GM23248 (cell line): ENCODE results near the gene FDX1. TPM values are rescaled to one million over a fixed set of nuclear protein-coding genes. Genes with fewer than 3 reads are reported as not detected.

ENCODE experiments used
- DNase-seq: peaks from one replicate; pipeline ENCODE4 v3.0.0-alpha.2; 2015
- H2AFZ ChIP-seq: fragments of 200-600 bp; sonication (generic); 2 replicates; pipeline ENCODE4 v1.6.1; 2016; ENCODE audit warnings: antibody characterized with exemption
- H3F3A ChIP-seq: fragments of 200-600 bp; sonication (generic); 2 replicates; pipeline ENCODE4 v1.6.1; 2016; ENCODE audit warnings: mild to moderate bottlenecking, antibody characterized with exemption, mixed run types; ENCODE audit not compliant: insufficient read depth
- H3K27ac ChIP-seq: fragments of 200-600 bp; sonication (generic); 2 replicates; pipeline ENCODE4 v1.5.1; 2016; ENCODE audit warnings: mild to moderate bottlenecking
- H3K27me3 ChIP-seq: fragments of 200-600 bp; sonication (generic); replicated peaks from 2 replicates; pipeline ENCODE4 v1.6.1; 2016; ENCODE audit warnings: mild to moderate bottlenecking; ENCODE audit not compliant: insufficient read depth
- H3K36me3 ChIP-seq: fragments of 200-600 bp; sonication (generic); 2 replicates; pipeline ENCODE4 v1.6.1; 2016; ENCODE audit warnings: low read depth, mild to moderate bottlenecking
- H3K4me1 ChIP-seq: fragments of 200-600 bp; sonication (generic); 2 replicates; pipeline ENCODE4 v1.6.1; 2016; ENCODE audit warnings: mild to moderate bottlenecking; ENCODE audit not compliant: insufficient read depth
- H3K4me2 ChIP-seq: fragments of 200-600 bp; sonication (generic); one replicate; pipeline ENCODE4 v1.6.1; 2016; ENCODE audit warnings: mild to moderate bottlenecking; ENCODE audit not compliant: unreplicated experiment
- H3K4me3 ChIP-seq: fragments of 200-600 bp; sonication (generic); 2 replicates; pipeline ENCODE4 v1.5.1; 2016; ENCODE audit warnings: mild to moderate bottlenecking
- H3K79me2 ChIP-seq: fragments of 200-600 bp; sonication (generic); 2 replicates; pipeline ENCODE4 v1.6.1; 2016; ENCODE audit warnings: mild to moderate bottlenecking; ENCODE audit not compliant: insufficient read depth
- H3K9ac ChIP-seq: fragments of 200-600 bp; sonication (generic); 2 replicates; pipeline ENCODE4 v1.6.1; 2016; ENCODE audit warnings: mild to moderate bottlenecking
- H3K9me2 ChIP-seq: fragments of 200-600 bp; sonication (generic); 2 replicates; pipeline ENCODE4 v1.6.1; 2016; ENCODE audit warnings: mixed run types, mild to moderate bottlenecking, moderate library complexity; ENCODE audit not compliant: insufficient read depth
- H3K9me3 ChIP-seq: fragments of 200-600 bp; sonication (generic); one replicate; pipeline ENCODE4 v1.6.1; 2017; ENCODE audit warnings: low read depth
- H4K20me1 ChIP-seq: fragments of 200-600 bp; sonication (generic); 2 replicates; pipeline ENCODE4 v1.6.0; 2016; ENCODE audit not compliant: insufficient read depth
- EZH2 ChIP-seq: fragments of 200-600 bp; sonication (generic); IDR thresholded peaks from 2 replicates; pipeline ENCODE4 v1.6.1; 2018; ENCODE audit warnings: antibody characterized with exemption, mild to moderate bottlenecking; ENCODE audit not compliant: insufficient read depth, poor library complexity, severe bottlenecking
- EZH2phosphoT487 ChIP-seq: fragments of 200-600 bp; sonication (generic); IDR thresholded peaks from 2 replicates; pipeline ENCODE4 v1.6.1; 2018; ENCODE audit warnings: antibody characterized with exemption, moderate library complexity, mild to moderate bottlenecking, low read depth; ENCODE audit not compliant: insufficient read depth
- WGBS, 2 experiments: methylation state at CpG; one replicate each; pipeline ENCODE4 v1.1.6; 2015 to 2017; ENCODE audit warnings: low lambda C conversion rate in 2 of 2, low coverage in 1 of 2; ENCODE audit errors: missing lambda C conversion rate in 2 of 2; 5-methylcytosine and 5-hydroxymethylcytosine counted together
- in situ Hi-C: fragments of 300-500 bp; cut with MboI; formaldehyde crosslinking; loops from 2 replicates; pipeline ENCODE4 v1.15.0; 2020
- polyA plus RNA-seq: library from polyadenylated mRNA; unstranded; fragments of >200 nt; fragmentation: Nextera tagmentation; extraction: Ambion mirVana; gene quantifications from 2 replicates; pipeline ENCODE4 v1.2.1, GENCODE V29; 2016
- total RNA-seq: library from RNA; depleted of rRNA; stranded (reverse); fragments of >200 nt; shearing (Covaris generic); gene quantifications from 2 replicates; pipeline ENCODE4 v1.2.3, GENCODE V29; 2014

The FDX1 gene
- total and polyA plus RNA-seq, 2 experiments from 2014 or later: 12.2 to 16.6 TPM

- H3K9me3 ChIP-seq: no peaks in the 10 kb centered on the region
- peaks cover 11% of the 10 kb centered on the region; the same call in 1 of the 2 replicates for H3F3A ChIP-seq
- no peak for TF ChIP-seq EZH2phosphoT487
- TF ChIP-seq EZH2: no peak
- peaks cover 71% of the 10 kb centered on the region for H3K79me2 ChIP-seq
- H3K27ac ChIP-seq: no peak overlapping the region
- H3K9ac ChIP-seq: no peak overlapping the region
- peaks cover 26% of the 10 kb centered on the region for H3K4me1 ChIP-seq
- H3K27me3 ChIP-seq: no peaks in the 10 kb centered on the region
- H3K4me3 ChIP-seq: no peak overlapping the region
- no peak overlapping the region for H3K4me2 ChIP-seq
- in situ Hi-C loops: no loop called here
- H3K36me3 ChIP-seq: no peaks in the 10 kb centered on the region
- DNase-seq: peak; percentile 56
- H4K20me1 ChIP-seq: 0 out of 2 replicates have a peak, but pooled peaks cover 5% of the 10 kb centered on the region
- H3K9me2 ChIP-seq: no peaks in the 10 kb centered on the region
- 70 to 74% methylated on average over 5 of the region's 5 CpGs for WGBS, 2 experiments
- no peak overlapping the region for H2AFZ ChIP-seq
Measured at GRCh38 chr11:110433393-110434333, 3.9 kb downstream of the FDX1 start.

GRCh38 chr11:110434952-110435779 is 5.4 kb downstream of the FDX1 start:
- H3K4me3 ChIP-seq: no peak overlapping the region
- WGBS, 2 experiments: 86 to 88% methylated on average over 8 of the region's 8 CpGs
- 0 out of 2 replicates have a peak, but pooled peaks cover under 1% of the 10 kb centered on the region for H3K36me3 ChIP-seq
- no peaks in the 10 kb centered on the region for H3K9me2 ChIP-seq
- H3K9ac ChIP-seq: no peak overlapping the region
- peaks cover 4% of the 10 kb centered on the region; the same call in 1 of the 2 replicates for H3F3A ChIP-seq
- peak; percentile 40 for DNase-seq
- peaks cover 23% of the 10 kb centered on the region for H3K4me1 ChIP-seq
- H2AFZ ChIP-seq: no peak overlapping the region
- H3K4me2 ChIP-seq: no peak overlapping the region
- no peak overlapping the region for H3K27ac ChIP-seq
- no peak for TF ChIP-seq EZH2phosphoT487
- no peak for TF ChIP-seq EZH2
- H3K27me3 ChIP-seq: no peaks in the 10 kb centered on the region
- 0 out of 2 replicates have a peak, but pooled peaks cover 5% of the 10 kb centered on the region for H4K20me1 ChIP-seq
- peaks cover 86% of the 10 kb centered on the region for H3K79me2 ChIP-seq
- in situ Hi-C loops: no loop called here
- no peaks in the 10 kb centered on the region for H3K9me3 ChIP-seq

- Histone ChIP-seq H3K4me3 (no peak overlapping the region), H3K9ac (no peak overlapping the region), H3K4me1 (peaks cover 21% of the 10 kb centered on the region), H3K27ac (no peak overlapping the region), H3K27me3 (no peaks in the 10 kb centered on the region), H3K79me2 (peaks cover 88% of the 10 kb centered on the region), H3K36me3 (0 out of 2 replicates have a peak, but pooled peaks cover 5% of the 10 kb centered on the region), H3K4me2 (peak overlapping the region; percentile 7), H3K9me2 (no peaks in the 10 kb centered on the region), H3K9me3 (no peaks in the 10 kb centered on the region), H2AFZ (no peak overlapping the region), H3F3A (peaks cover 4% of the 10 kb centered on the region; the same call in 1 of the 2 replicates), H4K20me1 (0 out of 2 replicates have a peak, but pooled peaks cover 5% of the 10 kb centered on the region)
- TF ChIP-seq EZH2: no peak
- peak; percentile 40 for DNase-seq
- in situ Hi-C loops: no loop called here
- 48 to 64% methylated on average over 6 to 8 of the region's 8 CpGs for WGBS, 2 experiments
Measured at GRCh38 chr11:110435780-110436717, 6.3 kb downstream of the FDX1 start.
